GM12878 (cell line): Measurements from ENCODE around the gene MDK. TPM values are rescaled to one million over a fixed set of nuclear protein-coding genes. Genes with fewer than 3 reads are reported as not detected.

Experiments used
- ATAC-seq: fragments of 200-7000 bp; cut with Tn5 transposase; 3 replicates; pipeline ENCODE4 v1.9.1; 2020; ENCODE audit warnings: mild to moderate bottlenecking, moderate library complexity
- BruUV-seq: library from RNA; stranded (reverse); fragments of 400-500 nt; replicated peaks from 2 replicates; lab custom pipeline; 2021; lab: Mats Ljungman, UMichigan
- CTCF ChIA-PET: fragments of 300-600 bp; sonication (Branson Sonifier 250); formaldehyde crosslinking; extraction: SDS; loops from one replicate; lab custom pipeline; 2021; ENCODE audit warnings: inconsistent platforms; lab: Yijun Ruan, JAX
- POLR2A ChIA-PET: fragments of 350-600 bp; formaldehyde crosslinking; extraction: SDS; loops from one replicate; lab custom pipeline; 2021; ENCODE audit warnings: inconsistent platforms; lab: Charles Lee
- RAD21 ChIA-PET: fragments of 300-600 bp; sonication (Branson Sonifier 250); formaldehyde crosslinking; loops from one replicate; lab custom pipeline; 2023; ENCODE audit warnings: antibody characterized with exemption; ENCODE audit not compliant: unreplicated experiment; lab: Charles Lee
- SMC1A ChIA-PET: fragments of 300-600 bp; sonication (Branson Sonifier 250); formaldehyde crosslinking; loops from one replicate; lab custom pipeline; 2023; ENCODE audit not compliant: unreplicated experiment, uncharacterized antibody; lab: Charles Lee
- DNase-seq: peaks from one replicate; pipeline ENCODE4 v3.0.0-alpha.2; 2011; ENCODE audit warnings: low read depth, low spot score
- FAIRE-seq: peaks from 3 replicates; lab custom pipeline; 2011; peaks lifted over from hg19 to GRCh38; lab: Jason Lieb, UNC
- H2AFZ ChIP-seq: 2 replicates; pipeline ENCODE4 v1.6.0; 2011; ENCODE audit warnings: low read depth, low read length, control low read depth; ENCODE audit not compliant: control insufficient read depth
- H3K27ac ChIP-seq: 2 replicates; pipeline ENCODE4 v1.5.1; 2011; ENCODE audit warnings: control low read depth; ENCODE audit not compliant: control insufficient read depth, insufficient read depth
- H3K27me3 ChIP-seq, 2 experiments: replicated peaks in 1 of 2; 2 replicates each; pipeline versions ENCODE4 v1.6.0 to v1.6.1; 2011; ENCODE audit warnings: low read length in 1 of 2; ENCODE audit not compliant: control insufficient read depth in 2 of 2, insufficient read depth in 2 of 2
- H3K36me3 ChIP-seq, 2 experiments: 2 replicates each; pipeline ENCODE4 v1.5.1; 2011; ENCODE audit warnings: low read length in 1 of 2; ENCODE audit not compliant: control insufficient read depth in 2 of 2, insufficient read depth in 2 of 2
- H3K4me1 ChIP-seq: 2 replicates; pipeline ENCODE4 v1.6.1; 2011; ENCODE audit warnings: mild to moderate bottlenecking, low read length, moderate library complexity, mixed read lengths; ENCODE audit not compliant: control insufficient read depth, insufficient read depth
- H3K4me2 ChIP-seq: 2 replicates; pipeline ENCODE4 v1.6.0; 2011; ENCODE audit warnings: control low read depth; ENCODE audit not compliant: control insufficient read depth, insufficient read depth
- H3K4me3 ChIP-seq: fragments of 200-600 bp; sonication (generic); 2 replicates; pipeline ENCODE4 v1.5.1; 2016
- H3K79me2 ChIP-seq: 2 replicates; pipeline ENCODE4 v1.6.0; 2011; ENCODE audit warnings: low read length; ENCODE audit not compliant: control insufficient read depth, insufficient read depth
- H3K9ac ChIP-seq: 2 replicates; pipeline ENCODE4 v1.8.0; 2011; ENCODE audit warnings: low read length, control low read depth, mixed read lengths; ENCODE audit not compliant: control insufficient read depth, insufficient read depth
- H3K9me3 ChIP-seq: replicated peaks from 3 replicates; pipeline ENCODE4 v1.5.1; 2011; ENCODE audit warnings: mild to moderate bottlenecking, low read length; ENCODE audit not compliant: control insufficient read depth, insufficient read depth
- H4K20me1 ChIP-seq: 2 replicates; pipeline ENCODE4 v1.6.0; 2011; ENCODE audit not compliant: control insufficient read depth, insufficient read depth
- BHLHE40 ChIP-seq, 2 experiments: fragments of 450-650 bp in 1 of 2; IDR thresholded peaks; 2 replicates each; pipeline ENCODE4 v1.6.1; 2011 to 2017; ENCODE audit warnings: low read depth in 2 of 2, borderline replicate concordance in 1 of 2, improper control_type of control experiment in 1 of 2, low read length in 1 of 2, mild to moderate bottlenecking in 1 of 2
- CBX3 ChIP-seq: fragments of 200-600 bp; sonication (generic); IDR thresholded peaks from 2 replicates; pipeline ENCODE4 v1.6.1; 2016; ENCODE audit warnings: low read depth, borderline replicate concordance
- CREB1 ChIP-seq: IDR thresholded peaks from 2 replicates; pipeline ENCODE4 v1.6.1; 2012; ENCODE audit warnings: low read depth, mild to moderate bottlenecking, inconsistent platforms
- JUNB ChIP-seq: IDR thresholded peaks from 2 replicates; pipeline ENCODE4 v1.6.1; 2016; ENCODE audit warnings: antibody characterized with exemption, mild to moderate bottlenecking
- MYC ChIP-seq: IDR thresholded peaks from 2 replicates; pipeline ENCODE4 v1.6.1; 2011; ENCODE audit warnings: mild to moderate bottlenecking, low read length, moderate library complexity, inconsistent platforms; ENCODE audit not compliant: insufficient read depth, insufficient replicate concordance, insufficient read length, severe bottlenecking
- PRDM15 ChIP-seq: fragments of 450-650 bp; formaldehyde crosslinking; IDR thresholded peaks from 2 replicates; pipeline ENCODE4 v1.4.0; 2020; ENCODE audit warnings: mild to moderate bottlenecking, moderate library complexity
- RB1 ChIP-seq: fragments of 450-650 bp; formaldehyde crosslinking; IDR thresholded peaks from 2 replicates; pipeline ENCODE4 v1.6.1; 2017; ENCODE audit warnings: mild to moderate bottlenecking, borderline replicate concordance
- RBBP5 ChIP-seq: fragments of 200-600 bp; sonication (generic); conservative IDR thresholded peaks from 2 replicates; pipeline ENCODE4 v1.6.1; 2016
- SIN3A ChIP-seq: IDR thresholded peaks from 2 replicates; pipeline ENCODE4 v1.6.1; 2012; ENCODE audit warnings: low read depth, low read length, improper control_type of control experiment
- SKIL ChIP-seq: fragments of 450-650 bp; IDR thresholded peaks from 2 replicates; pipeline ENCODE4 v1.6.1; 2017; ENCODE audit warnings: mild to moderate bottlenecking, low read depth, inconsistent platforms; ENCODE audit not compliant: poor library complexity, severe bottlenecking
- SMARCA5 ChIP-seq: fragments of 450-650 bp; IDR thresholded peaks from 2 replicates; pipeline ENCODE4 v1.6.1; 2017; ENCODE audit warnings: mild to moderate bottlenecking
- SP1 ChIP-seq: IDR thresholded peaks from one replicate; pipeline ENCODE4 v1.6.1; 2011; ENCODE audit warnings: low read depth, low read length
- SPI1 ChIP-seq: IDR thresholded peaks from 2 replicates; pipeline ENCODE4 v1.6.1; 2011; ENCODE audit warnings: low read depth, mild to moderate bottlenecking, low read length, moderate library complexity, borderline replicate concordance; ENCODE audit not compliant: insufficient read depth
- YBX1 ChIP-seq: fragments of 450-650 bp; IDR thresholded peaks from 2 replicates; pipeline ENCODE4 v1.6.1; 2016; ENCODE audit warnings: antibody characterized with exemption
- ZNF24 ChIP-seq: fragments of 450-650 bp; IDR thresholded peaks from 2 replicates; pipeline ENCODE4 v1.6.1; 2017; ENCODE audit warnings: antibody characterized with exemption, mild to moderate bottlenecking
- whole genome bisulfite sequencing: methylation state at CpG from one replicate; pipeline ENCODE4 v1.1.6; 2016; ENCODE audit warnings: low lambda C conversion rate; ENCODE audit not compliant: insufficient replicate concordance, insufficient coverage; ENCODE audit errors: missing lambda C conversion rate; 5-methylcytosine and 5-hydroxymethylcytosine counted together
- in situ Hi-C: fragments of 300-500 bp; cut with MboI; formaldehyde crosslinking; loops from 9 replicates; pipeline ENCODE4 v1.14.3; 2018; ENCODE audit warnings: mixed read lengths
- intact Hi-C: fragments of 100-400 bp; cut with micrococcal nuclease; formaldehyde crosslinking; loops from one replicate; pipeline ENCODE4 v1.14.2; 2022; ENCODE audit not compliant: unreplicated experiment
- polyA plus RNA-seq, 11 experiments: library from polyadenylated mRNA; depleted of rRNA in 4 of 11; unstranded in 6 of 11; stranded (reverse) in 5 of 11; fragments of >200 nt; fragmentation: Nextera tagmentation in 4 of 11; fragmentation: Illumina TruSeq in 1 of 11; extraction: Ambion mirVana in 4 of 11; extraction: Trizol in 1 of 11; gene quantifications; 1 replicate in 1 of 11; 2 replicates in 10 of 11; pipeline versions ENCODE4 v1.2.1 to v1.2.3, GENCODE V29; 2011 to 2016; ENCODE audit warnings: inconsistent platforms in 2 of 11, missing spikeins in 2 of 11, low read depth in 1 of 11
- total RNA-seq, 4 experiments: library from RNA; depleted of rRNA in 3 of 4; stranded (reverse); fragments of >200 nt in 3 of 4; fragmentation: Illumina TruSeq in 1 of 4; extraction: Trizol in 1 of 4; gene quantifications; 2 replicates each; pipeline versions ENCODE4 v1.2.1 to v1.2.3, GENCODE V29; 2013 to 2021
- TF ChIP-seq, protein P1 (sequence below): fragments of 450-650 bp; IDR thresholded peaks from 2 replicates; pipeline ENCODE4 v1.6.1; 2018; ENCODE audit warnings: mild to moderate bottlenecking, low read depth, moderate library complexity; ENCODE audit not compliant: partially characterized antibody

The MDK gene
- total and polyA plus RNA-seq, 10 of the 15 experiments (the other 5 are each of a cell fraction or from before 2014, with no cell fraction given): 0.77 to 17.8 (median 9.9) TPM

- TF ChIP-seq SKIL (no peak), RB1 (no peak), RBBP5 (no peak), SIN3A (no peak), CREB1 (no peak)
These were observed 41.7 kb upstream of the MDK start (continued) for GRCh38 chr11:46339816-46340215.

DNA sequence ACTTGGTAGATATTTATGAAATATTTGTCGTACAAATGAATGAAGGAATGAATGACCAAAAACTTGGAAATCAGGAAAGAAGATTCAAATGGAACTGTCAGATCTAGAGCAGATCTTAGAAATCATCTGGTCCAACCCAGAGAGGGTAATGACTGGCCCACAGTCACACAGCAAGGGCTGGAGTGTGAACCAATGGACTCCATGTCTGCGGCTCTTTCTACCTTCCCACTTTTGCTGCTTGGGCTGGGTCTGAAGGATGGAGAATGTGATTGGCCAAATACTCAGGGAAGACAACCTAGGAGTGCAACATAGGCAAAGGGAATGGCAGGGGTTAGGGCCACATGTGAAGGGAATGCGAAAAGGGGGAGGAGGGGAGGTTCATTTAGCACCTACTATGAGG, 40.0 kb upstream of the MDK start:
- H3K36me3 ChIP-seq: no peaks in the 10 kb centered on the region
- in situ Hi-C loops: no loop called here
- H3K4me2 ChIP-seq: no peak overlapping the region
- FAIRE-seq: no peak
- no peaks in the 10 kb centered on the region for H3K9me3 ChIP-seq
- intact Hi-C loops: loop anchor here (10.0 kb wide), 1 partner anchor 217 kb away; the partner anchor contains the start of gene PHF21A
- 45% methylated on average over 3 of the region's 3 CpGs for WGBS
- no peaks in the 10 kb centered on the region; the same call in 1 of the 2 replicates for H3K79me2 ChIP-seq
- SMC1A ChIA-PET: interaction anchor here (1.3 kb wide), 1 partner anchor 20 kb away, joined by 3 read pairs; no protein-coding TSS in a partner anchor
- no peak overlapping the region for H3K27ac ChIP-seq
- ATAC-seq: no peak
- H3K4me1 ChIP-seq: peaks cover 14% of the 10 kb centered on the region
- POLR2A ChIA-PET: no interaction called here
- no peak for DNase-seq
- H3K27me3 ChIP-seq: no peaks in the 10 kb centered on the region; a peak in 2 of 4 replicates
- no TSS peak for BruUV-seq
- no peak overlapping the region for H3K4me3 ChIP-seq
- no peak overlapping the region for H2AFZ ChIP-seq
- H3K9ac ChIP-seq: no peak overlapping the region
- H4K20me1 ChIP-seq: no peaks in the 10 kb centered on the region
- CTCF ChIA-PET: interaction anchor here (0.9 to 2.3 kb wide), 3 partner anchors 10 to 103 kb away, joined by 3 to 6 read pairs (median 5); no protein-coding TSS in a partner anchor
- RAD21 ChIA-PET: no interaction called here
- TF ChIP-seq BHLHE40 (IDR thresholded peaks at IDR 0.05; ENCODE audit: borderline replicate concordance in 1 of 2, low read depth in 2 of 2, low read length in 1 of 2) (no peak), SMARCA5 (no peak), ZNF24 (no peak), MYC (no peak), YBX1 (no peak), SPI1 (no peak), SP1 (no peak), JUNB (no peak), PRDM15 (CRISPR knock-in tag) (no peak), CBX3 (no peak)
- TF ChIP-seq, protein P1, sequence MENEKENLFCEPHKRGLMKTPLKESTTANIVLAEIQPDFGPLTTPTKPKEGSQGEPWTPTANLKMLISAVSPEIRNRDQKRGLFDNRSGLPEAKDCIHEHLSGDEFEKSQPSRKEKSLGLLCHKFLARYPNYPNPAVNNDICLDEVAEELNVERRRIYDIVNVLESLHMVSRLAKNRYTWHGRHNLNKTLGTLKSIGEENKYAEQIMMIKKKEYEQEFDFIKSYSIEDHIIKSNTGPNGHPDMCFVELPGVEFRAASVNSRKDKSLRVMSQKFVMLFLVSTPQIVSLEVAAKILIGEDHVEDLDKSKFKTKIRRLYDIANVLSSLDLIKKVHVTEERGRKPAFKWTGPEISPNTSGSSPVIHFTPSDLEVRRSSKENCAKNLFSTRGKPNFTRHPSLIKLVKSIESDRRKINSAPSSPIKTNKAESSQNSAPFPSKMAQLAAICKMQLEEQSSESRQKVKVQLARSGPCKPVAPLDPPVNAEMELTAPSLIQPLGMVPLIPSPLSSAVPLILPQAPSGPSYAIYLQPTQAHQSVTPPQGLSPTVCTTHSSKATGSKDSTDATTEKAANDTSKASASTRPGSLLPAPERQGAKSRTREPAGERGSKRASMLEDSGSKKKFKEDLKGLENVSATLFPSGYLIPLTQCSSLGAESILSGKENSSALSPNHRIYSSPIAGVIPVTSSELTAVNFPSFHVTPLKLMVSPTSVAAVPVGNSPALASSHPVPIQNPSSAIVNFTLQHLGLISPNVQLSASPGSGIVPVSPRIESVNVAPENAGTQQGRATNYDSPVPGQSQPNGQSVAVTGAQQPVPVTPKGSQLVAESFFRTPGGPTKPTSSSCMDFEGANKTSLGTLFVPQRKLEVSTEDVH: no peak
